Activated B cell treated with CpG ODN at 0.5 μM for 24 hours (primary cell): ENCODE measurements around the gene STXBP6. TPM values are rescaled to one million over a fixed set of nuclear protein-coding genes. Genes with fewer than 3 reads are reported as not detected.

Experiments used
- ATAC-seq: fragments of 200-7000 bp; cut with Tn5 transposase; one replicate; pipeline ENCODE4 v1.10.0; 2021; ENCODE audit warnings: low read depth, mild to moderate bottlenecking, moderate library complexity
- CTCF ChIA-PET: fragments of 350-600 bp; sonication (Branson Sonifier 250); formaldehyde crosslinking; loops from one replicate; lab custom pipeline; 2021; ENCODE audit warnings: antibody characterized with exemption; lab: Charles Lee
- POLR2A ChIA-PET: fragments of 350-600 bp; sonication (Branson Sonifier 250); formaldehyde crosslinking; loops from one replicate; lab custom pipeline; 2021; ENCODE audit warnings: antibody characterized with exemption; lab: Charles Lee
- DNase-seq: peaks from one replicate; pipeline ENCODE4 v3.0.0; 2022
- H3K27ac Mint-ChIP-seq: one replicate; pipeline ENCODE4 v1.8.0; 2020; ENCODE audit warnings: mixed read lengths
- H3K27me3 Mint-ChIP-seq: one replicate; pipeline ENCODE4 v1.8.0; 2021; ENCODE audit warnings: mixed read lengths
- H3K36me3 Mint-ChIP-seq: one replicate; pipeline ENCODE4 v1.8.0; 2021; ENCODE audit warnings: low read depth, mixed read lengths
- H3K4me1 Mint-ChIP-seq: one replicate; pipeline ENCODE4 v1.8.0; 2021; ENCODE audit warnings: mixed read lengths
- H3K4me3 Mint-ChIP-seq: one replicate; pipeline ENCODE4 v1.8.0; 2020; ENCODE audit warnings: mild to moderate bottlenecking, mixed read lengths
- H3K9me3 Mint-ChIP-seq: one replicate; pipeline ENCODE4 v1.8.0; 2020; ENCODE audit warnings: mixed read lengths
- CTCF ChIP-seq: fragments of 200-600 bp; IDR thresholded peaks from one replicate; pipeline ENCODE4 v1.8.0; 2022; ENCODE audit warnings: antibody characterized with exemption, mild to moderate bottlenecking
- intact Hi-C: fragments of 100-400 bp; cut with micrococcal nuclease; formaldehyde crosslinking; loops from one replicate; pipeline ENCODE4 v1.15.1; 2024
- total RNA-seq: library from RNA; stranded (reverse); gene quantifications from 2 replicates; pipeline ENCODE4 v1.2.3, GENCODE V29; 2022

The STXBP6 gene
- total RNA-seq, 1 donor from 2014 or later, result 0.22 TPM

GRCh38 chr14:25090716-25091454 is 40.9 kb upstream of the STXBP6 start:
- intact Hi-C loops, result no loop called here
- no peak for TF ChIP-seq CTCF
- H3K27ac Mint-ChIP-seq, result no peak overlapping the region
- POLR2A ChIA-PET, result no interaction called here
- H3K36me3 Mint-ChIP-seq, result no peaks in the 10 kb centered on the region
- no peaks in the 10 kb centered on the region for H3K4me1 Mint-ChIP-seq
- CTCF ChIA-PET, result no interaction called here
- peaks cover 15% of the 10 kb centered on the region for H3K27me3 Mint-ChIP-seq
- no peak overlapping the region for H3K4me3 Mint-ChIP-seq
- DNase-seq, result no peak
- ATAC-seq, result no peak
- H3K9me3 Mint-ChIP-seq, result no peaks in the 10 kb centered on the region

- H3K4me3 Mint-ChIP-seq, result no peak overlapping the region
- H3K36me3 Mint-ChIP-seq, result no peaks in the 10 kb centered on the region
- intact Hi-C loops, result no loop called here
- no peak for DNase-seq
- no peak for ATAC-seq
- no peaks in the 10 kb centered on the region for H3K9me3 Mint-ChIP-seq
- ChIA-PET CTCF (no interaction called here), POLR2A (no interaction called here)
- H3K27ac Mint-ChIP-seq, result no peak overlapping the region
- H3K4me1 Mint-ChIP-seq, result no peaks in the 10 kb centered on the region
- peaks cover 12% of the 10 kb centered on the region for H3K27me3 Mint-ChIP-seq
- no peak for TF ChIP-seq CTCF
These were observed 40.3 kb upstream of the STXBP6 start for GRCh38 chr14:25090256-25090655.

GRCh38 chr14:25089496-25089895 is 39.5 kb upstream of the STXBP6 start:
- no peak overlapping the region for H3K27ac Mint-ChIP-seq
- ATAC-seq (no peak), DNase-seq (no peak)
- CTCF ChIA-PET, result no interaction called here
- H3K36me3 Mint-ChIP-seq, result no peaks in the 10 kb centered on the region
- intact Hi-C loops, result no loop called here
- H3K27me3 Mint-ChIP-seq, result peaks cover 12% of the 10 kb centered on the region
- H3K4me1 Mint-ChIP-seq, result no peaks in the 10 kb centered on the region
- TF ChIP-seq CTCF, result no peak
- H3K4me3 Mint-ChIP-seq, result no peak overlapping the region
- POLR2A ChIA-PET, result no interaction called here
- H3K9me3 Mint-ChIP-seq, result no peaks in the 10 kb centered on the region

- no peak overlapping the region for H3K4me3 Mint-ChIP-seq
- no peaks in the 10 kb centered on the region for H3K4me1 Mint-ChIP-seq
- DNase-seq (no peak), ATAC-seq (no peak)
- no peak overlapping the region for H3K27ac Mint-ChIP-seq
- no peak for TF ChIP-seq CTCF
- POLR2A ChIA-PET, result no interaction called here
- CTCF ChIA-PET, result no interaction called here
- intact Hi-C loops, result no loop called here
- H3K36me3 Mint-ChIP-seq, result no peaks in the 10 kb centered on the region
- no peaks in the 10 kb centered on the region for H3K9me3 Mint-ChIP-seq
- peaks cover 17% of the 10 kb centered on the region for H3K27me3 Mint-ChIP-seq
These were observed 37.0 kb upstream of the STXBP6 start for GRCh38 chr14:25086821-25087396.

- no peaks in the 10 kb centered on the region for H3K4me1 Mint-ChIP-seq
- no peak overlapping the region for H3K4me3 Mint-ChIP-seq
- H3K27me3 Mint-ChIP-seq, result peaks cover 17% of the 10 kb centered on the region
- no peaks in the 10 kb centered on the region for H3K9me3 Mint-ChIP-seq
- no peak for ATAC-seq
- TF ChIP-seq CTCF, result no peak
- H3K27ac Mint-ChIP-seq, result no peak overlapping the region
- intact Hi-C loops, result no loop called here
- ChIA-PET POLR2A (no interaction called here), CTCF (no interaction called here)
- H3K36me3 Mint-ChIP-seq, result no peaks in the 10 kb centered on the region
- no peak for DNase-seq
These were observed 36.1 kb upstream of the STXBP6 start for GRCh38 chr14:25086081-25086480.
